Naive thymus-derived CD4-positive, alpha-beta T cell (primary cell): ENCODE measurements around the gene IL19. TPM values are rescaled to one million over a fixed set of nuclear protein-coding genes. Genes with fewer than 3 reads are reported as not detected.

Source experiments
- ATAC-seq: fragments of 150-1000 bp; cut with Tn5 transposase; 2 replicates; pipeline ENCODE4 v1.10.0; 2021; ENCODE audit warnings: mild to moderate bottlenecking, moderate library complexity
- CTCF ChIA-PET: fragments of 350-600 bp; sonication (Branson Sonifier 250); formaldehyde crosslinking; loops from one replicate; lab custom pipeline; 2021; ENCODE audit warnings: antibody characterized with exemption; lab: Charles Lee
- POLR2A ChIA-PET: fragments of 350-600 bp; sonication (Branson Sonifier 250); formaldehyde crosslinking; loops from one replicate; lab custom pipeline; 2021; ENCODE audit warnings: antibody characterized with exemption, inconsistent platforms; lab: Charles Lee
- DNase-seq, 9 donors: peaks; one replicate each; pipeline versions ENCODE4 v3.0.0 to v3.0.0-alpha.2; 2020 to 2022; ENCODE audit warnings: mixed read lengths in 1 of 9
- H3K27ac ChIP-seq: one replicate; pipeline ENCODE4 v1.7.0; 2013; ENCODE audit warnings: mild to moderate bottlenecking, low read depth, low read length, moderate library complexity
- H3K27me3 ChIP-seq, 2 donors: one replicate each; pipeline ENCODE4 v1.7.0; 2013; ENCODE audit warnings: low read length in 2 of 2, mild to moderate bottlenecking in 2 of 2, moderate library complexity in 2 of 2; ENCODE audit not compliant: control insufficient read depth in 2 of 2, insufficient read depth in 2 of 2
- H3K36me3 ChIP-seq, 3 experiments: 1 replicate in 2 of 3; 2 replicates in 1 of 3; pipeline ENCODE4 v1.7.0; 2013; ENCODE audit warnings: low read length in 3 of 3, mild to moderate bottlenecking in 3 of 3, moderate library complexity in 1 of 3; ENCODE audit not compliant: insufficient read depth in 3 of 3, control insufficient read depth in 2 of 3
- H3K4me1 ChIP-seq, 2 donors: one replicate each; pipeline ENCODE4 v1.7.0; 2013; ENCODE audit warnings: low read length in 2 of 2, mild to moderate bottlenecking in 2 of 2, moderate library complexity in 1 of 2; ENCODE audit not compliant: control insufficient read depth in 2 of 2, insufficient read depth in 2 of 2
- H3K4me3 ChIP-seq: 2 replicates; pipeline ENCODE4 v1.7.0; 2013; ENCODE audit warnings: mild to moderate bottlenecking, low read length
- H3K9me3 ChIP-seq, 3 experiments: 1 replicate in 2 of 3; 2 replicates in 1 of 3; pipeline ENCODE4 v1.7.0; 2013; ENCODE audit warnings: low read length in 3 of 3; ENCODE audit not compliant: control insufficient read depth in 2 of 3
- H3K27ac Mint-ChIP-seq, 9 donors: one replicate each; pipeline ENCODE4 v1.8.0; 2020 to 2022; ENCODE audit warnings: mixed read lengths in 9 of 9, mild to moderate bottlenecking in 8 of 9, moderate library complexity in 5 of 9, inconsistent platforms in 2 of 9
- H3K27me3 Mint-ChIP-seq, 5 donors: one replicate each; pipeline ENCODE4 v1.8.0; 2021 to 2022; ENCODE audit warnings: mixed read lengths in 5 of 5, mild to moderate bottlenecking in 1 of 5
- H3K36me3 Mint-ChIP-seq, 5 donors: one replicate each; pipeline ENCODE4 v1.8.0; 2020 to 2022; ENCODE audit warnings: mixed read lengths in 5 of 5, mild to moderate bottlenecking in 3 of 5, inconsistent platforms in 1 of 5
- H3K4me1 Mint-ChIP-seq, 7 donors: one replicate each; pipeline ENCODE4 v1.8.0; 2020 to 2022; ENCODE audit warnings: mixed read lengths in 7 of 7, mild to moderate bottlenecking in 3 of 7, inconsistent platforms in 1 of 7
- H3K4me3 Mint-ChIP-seq, 10 donors: one replicate each; pipeline ENCODE4 v1.8.0; 2020 to 2022; ENCODE audit warnings: mild to moderate bottlenecking in 10 of 10, mixed read lengths in 10 of 10, moderate library complexity in 6 of 10, inconsistent platforms in 2 of 10
- H3K9me3 Mint-ChIP-seq, 11 donors: one replicate each; pipeline ENCODE4 v1.8.0; 2020 to 2022; ENCODE audit warnings: mixed read lengths in 11 of 11, mild to moderate bottlenecking in 4 of 11, inconsistent platforms in 1 of 11, moderate library complexity in 1 of 11
- intact Hi-C, 2 donors: fragments of 100-400 bp; cut with micrococcal nuclease; formaldehyde crosslinking; loops; one replicate each; pipeline ENCODE4 v1.15.1; 2023
- polyA plus RNA-seq, 2 donors: library from polyadenylated mRNA; unstranded; fragments of 300-500 nt; fragmentation: Illumina TruSeq; gene quantifications; one replicate each; pipeline ENCODE4 v1.2.3, GENCODE V29; 2021
- total RNA-seq, 6 experiments: library from RNA in 5 of 6; stranded (reverse) in 5 of 6; gene quantifications; 1 replicate in 5 of 6; 2 replicates in 1 of 6; pipeline ENCODE4 v1.2.3 and lab custom pipeline; 2021 to 2026

The IL19 gene
- total and polyA plus RNA-seq, 7 experiments from 2014 or later: not detected

- Mint-ChIP-seq H3K9me3 (peaks cover 0 to 52% (median 22%) of the 10 kb centered on the region in 11 donors), H3K27me3 (peaks cover 0 to 6% (median 0%) of the 10 kb centered on the region in 5 donors), H3K4me1 (peaks cover 0 to 3% (median 0%) of the 10 kb centered on the region in 7 donors), H3K27ac (no peak overlapping the region), H3K4me3 (no peak overlapping the region), H3K36me3 (peaks cover 17 to 43% (median 21%) of the 10 kb centered on the region in 5 donors)
- no peaks in the 10 kb centered on the region for H3K36me3 ChIP-seq
- no peak overlapping the region for H3K4me3 ChIP-seq
- DNase-seq: no peak
- ATAC-seq: no peak
- ChIA-PET CTCF (interaction anchor here (1.0 kb wide), 1 partner anchor 103 kb away, joined by 3 read pairs; no protein-coding TSS in a partner anchor), POLR2A (interaction anchor here (0.5 to 1.8 kb wide), 5 partner anchors 8 to 24 kb away, joined by 3 to 6 read pairs (median 4); no protein-coding TSS in a partner anchor)
- intact Hi-C loops: no loop called here
- peaks cover 0 to 14% (median 8%) of the 10 kb centered on the region in 3 experiments for H3K9me3 ChIP-seq
- H3K27ac ChIP-seq: no peak overlapping the region
- H3K4me1 ChIP-seq: no peaks in the 10 kb centered on the region
- no peaks in the 10 kb centered on the region for H3K27me3 ChIP-seq
These were observed 107.9 kb downstream of the IL19 start for GRCh38 chr1:206878456-206878855.

GRCh38 chr1:206880314-206880713, 109.7 kb downstream of the IL19 start:
- DNase-seq (no peak), ATAC-seq (no peak)
- intact Hi-C loops: no loop called here
- Histone ChIP-seq H3K36me3 (no peaks in the 10 kb centered on the region), H3K4me3 (no peak overlapping the region), H3K4me1 (no peaks in the 10 kb centered on the region), H3K27me3 (no peaks in the 10 kb centered on the region), H3K9me3 (peaks cover 0 to 14% (median 8%) of the 10 kb centered on the region in 3 experiments), H3K27ac (no peak overlapping the region)
- H3K4me1 Mint-ChIP-seq: peaks cover 0 to 3% (median 0%) of the 10 kb centered on the region in 7 donors
- no peak overlapping the region for H3K4me3 Mint-ChIP-seq
- CTCF ChIA-PET: interaction anchor here (0.6 to 1.7 kb wide), 4 partner anchors 9 to 49 kb away, joined by 3 read pairs; no protein-coding TSS in a partner anchor
- POLR2A ChIA-PET: interaction anchor here (0.8 to 2.2 kb wide), 3 partner anchors 10 to 78 kb away, joined by 3 to 5 read pairs (median 4); no protein-coding TSS in a partner anchor
- H3K36me3 Mint-ChIP-seq: peaks cover 12 to 36% (median 17%) of the 10 kb centered on the region in 5 donors
- no peak overlapping the region for H3K27ac Mint-ChIP-seq
- peaks cover 0 to 7% (median 0%) of the 10 kb centered on the region in 5 donors for H3K27me3 Mint-ChIP-seq
- peaks cover 0 to 45% (median 22%) of the 10 kb centered on the region in 11 donors for H3K9me3 Mint-ChIP-seq

GRCh38 chr1:206882555-206882954, 112.0 kb downstream of the IL19 start:
- no peak overlapping the region for H3K27ac ChIP-seq
- peaks cover 0 to 11% (median 8%) of the 10 kb centered on the region in 3 experiments for H3K9me3 ChIP-seq
- no peaks in the 10 kb centered on the region for H3K36me3 ChIP-seq
- no peaks in the 10 kb centered on the region for H3K4me1 ChIP-seq
- POLR2A ChIA-PET: interaction anchor here (1.2 to 2.7 kb wide), 2 partner anchors 18 to 39 kb away, joined by 3 to 15 read pairs; partner anchors contain the start of gene FCMR
- no peak overlapping the region for H3K4me3 ChIP-seq
- intact Hi-C loops: no loop called here
- ATAC-seq: no peak
- Mint-ChIP-seq H3K4me1 (peaks cover 0 to 5% (median 0%) of the 10 kb centered on the region in 7 donors), H3K36me3 (peaks cover 5 to 19% (median 11%) of the 10 kb centered on the region in 5 donors), H3K27me3 (peaks cover 0 to 12% (median 0%) of the 10 kb centered on the region in 5 donors), H3K27ac (no peak overlapping the region), H3K4me3 (no peak overlapping the region), H3K9me3 (peaks cover 0 to 23% (median 13%) of the 10 kb centered on the region in 11 donors)
- no peak for DNase-seq
- H3K27me3 ChIP-seq: no peaks in the 10 kb centered on the region
- CTCF ChIA-PET: interaction anchor here (0.8 to 2.6 kb wide), 3 partner anchors 24 to 152 kb away, joined by 3 to 7 read pairs (median 3); no protein-coding TSS in a partner anchor

GRCh38 chr1:206883160-206883559, 112.6 kb downstream of the IL19 start:
- Mint-ChIP-seq H3K9me3 (peaks cover 0 to 17% (median 9%) of the 10 kb centered on the region in 11 donors), H3K27ac (no peak overlapping the region), H3K4me1 (peaks cover 0 to 8% (median 1%) of the 10 kb centered on the region in 7 donors), H3K27me3 (peaks cover 0 to 13% (median 0%) of the 10 kb centered on the region in 5 donors), H3K4me3 (no peak overlapping the region), H3K36me3 (peaks cover 4 to 17% (median 9%) of the 10 kb centered on the region in 5 donors)
- ChIA-PET POLR2A (interaction anchor here (1.2 to 2.7 kb wide), 3 partner anchors 13 to 38 kb away, joined by 3 to 15 read pairs (median 11); partner anchors contain the start of gene FCMR), CTCF (interaction anchor here (0.8 to 2.6 kb wide), 5 partner anchors 23 to 152 kb away, joined by 3 to 7 read pairs (median 3); no protein-coding TSS in a partner anchor)
- H3K27ac ChIP-seq: no peak overlapping the region
- ATAC-seq (no peak), DNase-seq (no peak)
- peaks cover 0 to 5% (median 5%) of the 10 kb centered on the region in 3 experiments for H3K9me3 ChIP-seq
- intact Hi-C loops: no loop called here
- H3K4me3 ChIP-seq: no peak overlapping the region
- no peaks in the 10 kb centered on the region for H3K36me3 ChIP-seq
- H3K27me3 ChIP-seq: no peaks in the 10 kb centered on the region
- no peaks in the 10 kb centered on the region for H3K4me1 ChIP-seq

- no peak for DNase-seq
- peaks cover 0 to 10% (median 5%) of the 10 kb centered on the region in 11 donors for H3K9me3 Mint-ChIP-seq
- no peak overlapping the region for H3K27ac ChIP-seq
- H3K27me3 ChIP-seq: no peaks in the 10 kb centered on the region
- H3K4me1 Mint-ChIP-seq: peaks cover 0 to 11% (median 6%) of the 10 kb centered on the region in 7 donors
- H3K36me3 ChIP-seq: no peaks in the 10 kb centered on the region
- H3K4me3 ChIP-seq: no peak overlapping the region
- peaks cover 0 to 15% (median 9%) of the 10 kb centered on the region in 5 donors for H3K36me3 Mint-ChIP-seq
- no peaks in the 10 kb centered on the region for H3K4me1 ChIP-seq
- H3K27me3 Mint-ChIP-seq: peaks cover 0 to 15% (median 0%) of the 10 kb centered on the region in 5 donors
- H3K9me3 ChIP-seq: no peaks in the 10 kb centered on the region
- H3K27ac Mint-ChIP-seq: no peak overlapping the region
- no peak overlapping the region for H3K4me3 Mint-ChIP-seq
- POLR2A ChIA-PET: interaction anchor here (0.6 to 2.7 kb wide), 6 partner anchors 12 to 148 kb away, joined by 3 to 15 read pairs (median 3); partner anchors contain the start of gene FCMR
- intact Hi-C loops: no loop called here
- CTCF ChIA-PET: interaction anchor here (0.7 to 2.6 kb wide), 5 partner anchors 9 to 144 kb away, joined by 3 to 7 read pairs (median 4); no protein-coding TSS in a partner anchor
- ATAC-seq: no peak
These were observed 113.3 kb downstream of the IL19 start for GRCh38 chr1:206883876-206884275.

GRCh38 chr1:206885341-206886060, 114.9 kb downstream of the IL19 start:
- Mint-ChIP-seq H3K36me3 (peaks cover 0 to 12% (median 3%) of the 10 kb centered on the region in 5 donors), H3K27me3 (peaks cover 0 to 15% (median 0%) of the 10 kb centered on the region in 5 donors), H3K4me3 (no peak overlapping the region), H3K4me1 (peaks cover 4 to 27% (median 21%) of the 10 kb centered on the region in 7 donors), H3K27ac (peak overlapping the region in 1 of 9 donors; percentile 29), H3K9me3 (no peaks in the 10 kb centered on the region)
- Histone ChIP-seq H3K27ac (no peak overlapping the region), H3K4me1 (peaks cover 0 to 6% of the 10 kb centered on the region in 2 donors), H3K4me3 (no peak overlapping the region), H3K27me3 (no peaks in the 10 kb centered on the region), H3K36me3 (no peaks in the 10 kb centered on the region), H3K9me3 (no peaks in the 10 kb centered on the region)
- no peak for ATAC-seq
- CTCF ChIA-PET: interaction anchor here (1.0 to 2.6 kb wide), 3 partner anchors 9 to 21 kb away, joined by 3 to 7 read pairs (median 3); no protein-coding TSS in a partner anchor
- no peak for DNase-seq
- intact Hi-C loops: no loop called here
- POLR2A ChIA-PET: interaction anchor here (0.6 to 2.7 kb wide), 5 partner anchors 10 to 21 kb away, joined by 3 to 15 read pairs (median 4); no protein-coding TSS in a partner anchor
